Natural killer cell (primary cell): Measurements from ENCODE around the gene CENATAC. TPM values are rescaled to one million over a fixed set of nuclear protein-coding genes. Genes with fewer than 3 reads are reported as not detected.
"Not testable (repeated sequence)": the region's sequence is repeated elsewhere in the genome, so short reads cannot be mapped to it uniquely, and the experiment has no call there.

Source experiments
- ATAC-seq, 3 donors: fragments of 150-1000 bp in 2 of 3; fragments of 200-7000 bp in 1 of 3; cut with Tn5 transposase; 1 replicate in 1 of 3; 2 replicates in 2 of 3; pipeline ENCODE4 v1.10.0; 2021; ENCODE audit warnings: mild to moderate bottlenecking in 2 of 3, moderate library complexity in 2 of 3
- DNase-seq, 2 donors: peaks; one replicate each; pipeline versions ENCODE4 v3.0.0 to v3.0.0-alpha.2; 2013 to 2021; ENCODE audit warnings: mixed read lengths in 1 of 2
- H3K27ac ChIP-seq: one replicate; pipeline ENCODE4 v1.5.1; 2013; ENCODE audit warnings: mild to moderate bottlenecking, low read length
- H3K27me3 ChIP-seq: one replicate; pipeline ENCODE4 v1.6.1; 2013; ENCODE audit warnings: low read length; ENCODE audit not compliant: control insufficient read depth, insufficient read depth
- H3K36me3 ChIP-seq: one replicate; pipeline ENCODE4 v1.6.1; 2013; ENCODE audit warnings: low read length; ENCODE audit not compliant: control insufficient read depth, insufficient read depth
- H3K4me1 ChIP-seq: one replicate; pipeline ENCODE4 v1.6.1; 2013; ENCODE audit warnings: low read length; ENCODE audit not compliant: control insufficient read depth, insufficient read depth
- H3K4me3 ChIP-seq: one replicate; pipeline ENCODE4 v1.5.1; 2013; ENCODE audit warnings: low read length
- H3K9me3 ChIP-seq: one replicate; pipeline ENCODE4 v1.6.1; 2013; ENCODE audit warnings: low read length; ENCODE audit not compliant: control insufficient read depth, insufficient read depth
- H3K27ac Mint-ChIP-seq, 2 donors: one replicate each; pipeline ENCODE4 v1.8.0; 2022; ENCODE audit warnings: mild to moderate bottlenecking in 2 of 2, mixed read lengths in 2 of 2, moderate library complexity in 1 of 2
- H3K27me3 Mint-ChIP-seq, 2 donors: one replicate each; pipeline ENCODE4 v1.8.0; 2022; ENCODE audit warnings: low read depth in 2 of 2, mixed read lengths in 2 of 2
- H3K36me3 Mint-ChIP-seq: one replicate; pipeline ENCODE4 v1.8.0; 2022; ENCODE audit warnings: mixed read lengths
- H3K4me1 Mint-ChIP-seq, 2 donors: one replicate each; pipeline ENCODE4 v1.8.0; 2022; ENCODE audit warnings: mixed read lengths in 2 of 2
- H3K4me3 Mint-ChIP-seq: one replicate; pipeline ENCODE4 v1.8.0; 2022; ENCODE audit warnings: mild to moderate bottlenecking, moderate library complexity, mixed read lengths
- H3K9me3 Mint-ChIP-seq, 2 donors: one replicate each; pipeline ENCODE4 v1.8.0; 2022; ENCODE audit warnings: mixed read lengths in 2 of 2
- WGBS: methylation state at CpG from one replicate; pipeline ENCODE4 v1.1.7; 2013; ENCODE audit warnings: missing lambda C conversion rate; ENCODE audit not compliant: insufficient coverage; 5-methylcytosine and 5-hydroxymethylcytosine counted together
- intact Hi-C: fragments of 100-400 bp; cut with micrococcal nuclease; formaldehyde crosslinking; loops from one replicate; pipeline ENCODE4 v1.14.2; 2022
- total RNA-seq, 4 donors: library from RNA; stranded (reverse); fragments of 120-200 nt in 1 of 4; gene quantifications; one replicate each; pipeline versions ENCODE4 v1.2.3 to v1.2.4, GENCODE V29; 2013 to 2022
- TF ChIP-seq, protein P1 (sequence below): fragments of 200-600 bp; IDR thresholded peaks from one replicate; pipeline ENCODE4 v1.8.0; 2022; ENCODE audit warnings: antibody characterized with exemption

Gene CENATAC
- total RNA-seq, 3 donors from 2014 or later (not counting 1 experiment from before 2014, with no cell fraction given), result 121 to 143 (median 122) TPM

DNA sequence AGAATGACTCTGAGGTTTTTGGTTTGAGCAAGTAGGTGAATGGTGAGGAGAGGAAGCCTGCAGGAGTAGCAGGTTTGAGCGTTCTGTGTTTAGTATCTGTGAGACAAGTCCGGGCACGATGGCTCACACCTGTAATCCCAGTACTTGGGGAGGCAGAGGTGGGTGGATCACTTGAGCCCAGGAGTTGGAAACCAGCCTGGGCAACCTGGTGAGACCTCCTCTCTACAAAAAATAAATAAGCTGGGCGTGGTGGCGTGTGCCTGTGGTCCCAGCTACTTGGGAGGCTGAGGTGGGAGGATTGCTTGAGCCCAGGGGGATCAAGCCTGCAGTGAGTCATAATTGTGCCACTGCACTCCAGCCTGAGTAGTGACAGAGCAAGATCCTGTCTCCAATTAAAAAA lies 9.7 kb upstream of the CENATAC start:
- Histone ChIP-seq H3K9me3 (no peaks in the 10 kb centered on the region), H3K4me1 (no peaks in the 10 kb centered on the region), H3K36me3 (no peaks in the 10 kb centered on the region), H3K4me3 (no peak overlapping the region), H3K27me3 (no peaks in the 10 kb centered on the region), H3K27ac (no peak overlapping the region)
- Mint-ChIP-seq H3K9me3 (no peaks in the 10 kb centered on the region), H3K4me3 (no peak overlapping the region), H3K27ac (no peak overlapping the region), H3K36me3 (no peaks in the 10 kb centered on the region), H3K27me3 (no peaks in the 10 kb centered on the region), H3K4me1 (no peaks in the 10 kb centered on the region)
- no peak for DNase-seq
- intact Hi-C loops, result no loop called here
- TF ChIP-seq, protein P1, sequence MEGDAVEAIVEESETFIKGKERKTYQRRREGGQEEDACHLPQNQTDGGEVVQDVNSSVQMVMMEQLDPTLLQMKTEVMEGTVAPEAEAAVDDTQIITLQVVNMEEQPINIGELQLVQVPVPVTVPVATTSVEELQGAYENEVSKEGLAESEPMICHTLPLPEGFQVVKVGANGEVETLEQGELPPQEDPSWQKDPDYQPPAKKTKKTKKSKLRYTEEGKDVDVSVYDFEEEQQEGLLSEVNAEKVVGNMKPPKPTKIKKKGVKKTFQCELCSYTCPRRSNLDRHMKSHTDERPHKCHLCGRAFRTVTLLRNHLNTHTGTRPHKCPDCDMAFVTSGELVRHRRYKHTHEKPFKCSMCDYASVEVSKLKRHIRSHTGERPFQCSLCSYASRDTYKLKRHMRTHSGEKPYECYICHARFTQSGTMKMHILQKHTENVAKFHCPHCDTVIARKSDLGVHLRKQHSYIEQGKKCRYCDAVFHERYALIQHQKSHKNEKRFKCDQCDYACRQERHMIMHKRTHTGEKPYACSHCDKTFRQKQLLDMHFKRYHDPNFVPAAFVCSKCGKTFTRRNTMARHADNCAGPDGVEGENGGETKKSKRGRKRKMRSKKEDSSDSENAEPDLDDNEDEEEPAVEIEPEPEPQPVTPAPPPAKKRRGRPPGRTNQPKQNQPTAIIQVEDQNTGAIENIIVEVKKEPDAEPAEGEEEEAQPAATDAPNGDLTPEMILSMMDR, result no peak
- WGBS, result 93% methylated on average over 5 of the region's 5 CpGs
- no peak for ATAC-seq

DNA sequence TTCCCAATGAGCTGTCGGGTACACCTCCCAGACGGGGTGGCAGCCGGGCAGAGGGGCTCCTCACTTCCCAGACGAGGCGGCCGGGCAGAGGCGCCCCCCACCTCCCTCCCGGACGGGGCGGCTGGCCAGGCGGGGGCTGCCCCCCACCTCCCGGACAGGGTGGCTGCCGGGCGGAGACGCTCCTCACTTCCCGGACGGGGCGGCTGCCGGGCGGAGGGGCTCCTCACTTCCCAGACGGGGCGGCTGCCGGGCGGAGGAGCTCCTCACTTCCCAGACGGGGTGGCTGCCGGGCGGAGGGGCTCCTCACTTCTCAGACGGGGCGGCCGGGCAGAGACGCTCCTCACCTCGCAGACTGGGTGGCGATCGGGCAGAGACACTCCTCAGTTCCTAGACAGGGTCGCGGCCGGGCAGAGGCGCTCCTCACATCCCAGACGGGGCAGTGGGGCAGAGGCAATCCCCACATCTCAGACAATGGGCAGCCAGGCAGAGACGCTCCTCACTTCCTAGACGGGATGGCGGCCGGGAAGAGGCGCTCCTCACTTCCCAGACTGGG lies 6.4 kb upstream of the CENATAC start:
- H3K36me3 ChIP-seq, H3K27me3 ChIP-seq, H3K9me3 Mint-ChIP-seq, H3K4me1 ChIP-seq, H3K36me3 Mint-ChIP-seq, H3K4me3 Mint-ChIP-seq, H3K9me3 ChIP-seq, H3K27me3 Mint-ChIP-seq, DNase-seq, H3K27ac Mint-ChIP-seq, ATAC-seq, H3K4me3 ChIP-seq, intact Hi-C loops, H3K4me1 Mint-ChIP-seq, H3K27ac ChIP-seq: not testable (repeated sequence)
- WGBS, result 92% methylated on average over 44 of the region's 44 CpGs

DNA sequence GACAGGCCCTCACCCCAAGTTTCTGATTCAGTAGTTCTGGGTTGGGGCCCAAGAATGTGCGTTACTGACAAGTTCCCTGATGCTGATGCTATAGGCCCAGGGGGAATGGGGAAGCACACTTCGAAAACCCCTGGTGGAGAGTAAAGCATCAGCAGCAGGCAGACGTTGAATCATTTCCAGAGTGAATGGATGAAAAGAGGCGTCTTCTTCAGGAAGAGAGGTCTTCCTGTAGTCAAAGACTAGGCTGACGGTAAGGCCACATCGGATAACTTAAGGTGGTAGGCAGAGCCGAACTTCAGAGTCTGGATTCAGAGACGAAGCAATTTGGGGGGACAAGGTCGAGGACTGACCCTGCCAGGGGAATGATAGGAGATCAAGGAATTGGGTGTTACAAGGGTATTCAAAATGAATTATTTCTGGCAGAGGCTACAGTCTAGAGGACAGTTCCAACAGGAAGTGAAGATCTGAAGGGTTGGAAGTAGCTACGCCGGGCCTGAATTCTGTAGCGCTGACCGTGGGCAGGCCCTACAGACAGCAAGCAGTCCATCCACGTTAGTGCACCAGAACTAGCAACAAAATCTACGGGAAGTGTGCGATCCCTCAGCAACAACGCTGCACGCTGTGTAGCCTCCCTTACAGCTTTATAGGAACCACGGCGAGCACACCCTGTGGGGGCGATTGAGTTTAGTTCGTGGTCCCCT lies 862 bp upstream of the CENATAC start:
- H3K27ac Mint-ChIP-seq, result peak overlapping the region; percentile 94
- H3K27me3 Mint-ChIP-seq, result no peaks in the 10 kb centered on the region
- 10% methylated on average over 22 of the region's 22 CpGs for WGBS
- H3K27ac ChIP-seq, result peak overlapping the region; percentile 69
- ATAC-seq, result no peak
- H3K4me3 ChIP-seq, result peak overlapping the region; percentile 88
- no peaks in the 10 kb centered on the region for H3K36me3 Mint-ChIP-seq
- H3K9me3 Mint-ChIP-seq, result no peaks in the 10 kb centered on the region
- no peaks in the 10 kb centered on the region for H3K9me3 ChIP-seq
- H3K4me1 ChIP-seq, result peaks cover 23% of the 10 kb centered on the region
- intact Hi-C loops, result no loop called here
- DNase-seq, result peak in 1 of 2 donors; percentile 71
- H3K27me3 ChIP-seq, result no peaks in the 10 kb centered on the region
- peak overlapping the region; percentile 97 for H3K4me3 Mint-ChIP-seq
- TF ChIP-seq, protein P1, result peak; percentile 11
- H3K36me3 ChIP-seq, result peaks cover 14% of the 10 kb centered on the region
- H3K4me1 Mint-ChIP-seq, result peaks cover 30 to 33% of the 10 kb centered on the region in 2 donors

DNA sequence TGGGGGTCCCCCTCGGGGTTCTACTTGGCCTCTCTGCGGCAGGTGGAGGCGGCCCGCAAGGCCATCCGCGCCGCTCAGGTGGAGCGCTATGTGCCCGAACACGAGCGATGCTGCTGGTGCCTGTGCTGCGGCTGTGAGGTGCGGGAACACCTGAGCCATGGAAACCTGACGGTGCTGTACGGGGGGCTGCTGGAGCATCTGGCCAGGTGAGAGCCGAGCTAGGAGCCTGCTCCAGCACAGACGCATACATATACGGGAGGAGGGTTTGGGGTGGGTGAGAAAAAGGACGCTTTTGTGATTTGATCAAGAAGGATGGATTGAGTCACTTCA lies 415 bp downstream of the CENATAC start:
- Mint-ChIP-seq H3K9me3 (no peaks in the 10 kb centered on the region), H3K4me1 (peaks cover 30 to 33% of the 10 kb centered on the region in 2 donors), H3K27ac (peak overlapping the region; percentile 94), H3K27me3 (no peaks in the 10 kb centered on the region), H3K36me3 (no peaks in the 10 kb centered on the region), H3K4me3 (peak overlapping the region; percentile 97)
- peaks cover 19% of the 10 kb centered on the region for H3K36me3 ChIP-seq
- no peaks in the 10 kb centered on the region for H3K27me3 ChIP-seq
- H3K9me3 ChIP-seq, result no peaks in the 10 kb centered on the region
- H3K4me1 ChIP-seq, result peaks cover 23% of the 10 kb centered on the region
- ATAC-seq (no peak), DNase-seq (no peak)
- H3K27ac ChIP-seq, result peak overlapping the region; percentile 93
- TF ChIP-seq, protein P1, result no peak
- WGBS, result 5% methylated on average over 19 of the region's 19 CpGs
- H3K4me3 ChIP-seq, result peak overlapping the region; percentile 88
- intact Hi-C loops, result loop anchor here (1.0 kb wide), 3 partner anchors 20 to 59 kb away; partner anchors contain the start of genes HYOU1, RPS25, SLC37A4 and TRAPPC4
